GM12878 (cell line): Measurements from ENCODE around the gene CD200R1.

ENCODE experiments used
- BHLHE40 ChIP-seq, 2 experiments: fragments of 450-650 bp in 1 of 2; IDR thresholded peaks; 2 replicates each; pipeline ENCODE4 v1.6.1; 2011 to 2017; ENCODE audit warnings: low read depth in 2 of 2, borderline replicate concordance in 1 of 2, improper control_type of control experiment in 1 of 2, low read length in 1 of 2, mild to moderate bottlenecking in 1 of 2
- CEBPB ChIP-seq, 2 experiments: fragments of 150-350 bp in 1 of 2; IDR thresholded peaks; 2 replicates each; pipeline ENCODE4 v1.6.1; 2012 to 2014; ENCODE audit warnings: low read depth in 2 of 2, low read length in 2 of 2, borderline replicate concordance in 1 of 2, inconsistent platforms in 1 of 2

- TF ChIP-seq CEBPB (IDR thresholded peaks at IDR 0.05; ENCODE audit: borderline replicate concordance in 1 of 2, low read depth in 2 of 2, low read length in 2 of 2) (no peak), BHLHE40 (IDR thresholded peaks at IDR 0.05; ENCODE audit: borderline replicate concordance in 1 of 2, low read depth in 2 of 2, low read length in 1 of 2) (no peak)
Measured at GRCh38 chr3:113018536-113019181, 43.8 kb upstream of the CD200R1 start.
